MM.1S (cell line): Measurements from ENCODE around the gene TSPOAP1.

Experiments used
- DNase-seq: peaks from one replicate; pipeline ENCODE4 v3.0.0-alpha.2; 2015
- H2AFZ ChIP-seq: fragments of 300-600 bp; sonication (generic); 2 replicates; pipeline ENCODE4 v1.6.0; 2016; ENCODE audit warnings: antibody characterized with exemption, low read length
- H3F3A ChIP-seq: fragments of 300-600 bp; sonication (generic); 2 replicates; pipeline ENCODE4 v1.6.1; 2016; ENCODE audit warnings: mild to moderate bottlenecking, antibody characterized with exemption, low read length, moderate library complexity, mixed read lengths; ENCODE audit not compliant: insufficient read depth
- H3K27ac ChIP-seq: fragments of 300-600 bp; sonication (generic); 2 replicates; pipeline ENCODE4 v1.5.1; 2016; ENCODE audit warnings: mild to moderate bottlenecking, low read length
- H3K27me3 ChIP-seq: fragments of 300-600 bp; sonication (generic); replicated peaks from 2 replicates; pipeline ENCODE4 v1.6.0; 2016; ENCODE audit warnings: low read length; ENCODE audit not compliant: insufficient read depth
- H3K36me3 ChIP-seq: fragments of 300-600 bp; sonication (generic); replicated peaks from 2 replicates; pipeline ENCODE4 v1.6.1; 2016; ENCODE audit warnings: mild to moderate bottlenecking, low read length, mixed read lengths; ENCODE audit not compliant: insufficient read depth
- H3K4me1 ChIP-seq: fragments of 300-600 bp; sonication (generic); 2 replicates; pipeline ENCODE4 v1.6.1; 2016; ENCODE audit warnings: low read length, mixed read lengths
- H3K4me2 ChIP-seq: fragments of 300-600 bp; sonication (generic); 2 replicates; pipeline ENCODE4 v1.6.0; 2016; ENCODE audit warnings: low read depth, low read length
- H3K4me3 ChIP-seq: fragments of 300-600 bp; sonication (generic); 2 replicates; pipeline ENCODE4 v1.5.1; 2016; ENCODE audit warnings: low read length, mixed read lengths
- H3K79me2 ChIP-seq: fragments of 300-600 bp; sonication (generic); 2 replicates; pipeline ENCODE4 v1.6.1; 2016; ENCODE audit warnings: mixed run types, low read length, mixed read lengths
- H3K9ac ChIP-seq: fragments of 300-600 bp; sonication (generic); 2 replicates; pipeline ENCODE4 v1.6.1; 2016; ENCODE audit warnings: low read length, mixed read lengths
- H3K9me2 ChIP-seq: fragments of 300-600 bp; sonication (generic); replicated peaks from 2 replicates; pipeline ENCODE4 v1.6.1; 2016; ENCODE audit warnings: mild to moderate bottlenecking, low read length, mixed read lengths; ENCODE audit not compliant: insufficient read depth
- H3K9me3 ChIP-seq: fragments of 300-600 bp; sonication (generic); replicated peaks from 2 replicates; pipeline ENCODE4 v1.6.1; 2016; ENCODE audit warnings: mild to moderate bottlenecking, low read length, mixed read lengths; ENCODE audit not compliant: insufficient read depth
- H4K20me1 ChIP-seq: fragments of 300-600 bp; sonication (generic); 2 replicates; pipeline ENCODE4 v1.6.1; 2016; ENCODE audit warnings: mild to moderate bottlenecking, low read length, moderate library complexity, mixed read lengths; ENCODE audit not compliant: insufficient read depth
- EZH2 ChIP-seq: fragments of 300-600 bp; sonication (generic); optimal IDR thresholded peaks from 2 replicates; pipeline ENCODE3; 2017; ENCODE audit warnings: low read depth, mild to moderate bottlenecking, antibody characterized with exemption, low read length, mixed read lengths
- EZH2phosphoT487 ChIP-seq: fragments of 300-600 bp; sonication (generic); IDR thresholded peaks from 2 replicates; pipeline ENCODE4 v1.6.1; 2018; ENCODE audit warnings: antibody characterized with exemption, low read length
- TF ChIP-seq, protein P1 (sequence below): fragments of 300-600 bp; sonication (generic); IDR thresholded peaks from 2 replicates; pipeline ENCODE4 v1.5.1; 2016; ENCODE audit warnings: antibody characterized with exemption, low read length, mixed read lengths

The TSPOAP1 gene

DNA sequence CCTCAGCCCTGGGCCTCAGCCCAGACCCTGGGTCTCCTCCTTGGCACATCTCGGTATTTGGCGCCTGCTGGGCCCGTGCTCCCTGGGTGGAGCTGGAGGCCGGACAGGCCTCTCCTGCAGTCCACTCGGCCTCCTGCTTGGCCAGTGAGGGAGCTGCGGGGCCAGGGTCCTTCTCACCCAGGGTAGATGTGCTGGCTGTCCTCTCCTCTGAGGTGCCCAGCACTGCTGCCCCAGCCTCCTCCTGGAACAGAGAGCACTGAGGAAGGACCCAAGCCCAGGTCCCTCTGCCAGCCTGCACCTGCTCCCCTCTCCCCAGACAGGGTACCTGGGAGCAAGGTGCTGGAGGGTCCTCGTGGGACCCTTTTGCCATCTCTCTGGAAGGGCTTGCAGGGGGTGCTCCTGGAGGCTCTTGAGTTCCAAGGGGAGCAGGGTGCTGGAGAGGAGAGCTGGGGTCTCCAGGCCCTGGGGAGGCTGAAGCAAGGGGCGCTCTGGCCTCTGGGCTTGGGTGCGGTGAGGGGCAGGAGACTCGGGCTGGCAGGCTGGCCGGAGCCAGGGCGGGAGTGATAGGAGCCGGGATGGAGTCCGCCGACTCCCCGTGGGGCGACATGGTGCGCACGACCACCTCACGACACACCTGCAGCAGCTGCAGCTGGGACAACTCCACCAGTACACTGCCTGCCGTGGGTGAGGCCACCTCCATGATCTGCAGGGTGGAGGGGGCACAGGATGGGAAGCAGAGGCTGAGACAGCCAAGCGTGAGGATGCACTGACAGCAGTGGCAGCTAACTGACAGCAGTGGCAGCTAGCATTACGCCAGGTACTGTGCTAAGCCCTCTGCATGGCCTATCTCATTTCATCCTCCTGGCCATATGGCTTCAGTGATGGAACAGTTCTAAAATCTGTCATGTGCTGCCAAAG is 17.8 kb downstream of the TSPOAP1 start:
- H3K4me1 ChIP-seq = no peaks in the 10 kb centered on the region
- TF ChIP-seq, protein P1, sequence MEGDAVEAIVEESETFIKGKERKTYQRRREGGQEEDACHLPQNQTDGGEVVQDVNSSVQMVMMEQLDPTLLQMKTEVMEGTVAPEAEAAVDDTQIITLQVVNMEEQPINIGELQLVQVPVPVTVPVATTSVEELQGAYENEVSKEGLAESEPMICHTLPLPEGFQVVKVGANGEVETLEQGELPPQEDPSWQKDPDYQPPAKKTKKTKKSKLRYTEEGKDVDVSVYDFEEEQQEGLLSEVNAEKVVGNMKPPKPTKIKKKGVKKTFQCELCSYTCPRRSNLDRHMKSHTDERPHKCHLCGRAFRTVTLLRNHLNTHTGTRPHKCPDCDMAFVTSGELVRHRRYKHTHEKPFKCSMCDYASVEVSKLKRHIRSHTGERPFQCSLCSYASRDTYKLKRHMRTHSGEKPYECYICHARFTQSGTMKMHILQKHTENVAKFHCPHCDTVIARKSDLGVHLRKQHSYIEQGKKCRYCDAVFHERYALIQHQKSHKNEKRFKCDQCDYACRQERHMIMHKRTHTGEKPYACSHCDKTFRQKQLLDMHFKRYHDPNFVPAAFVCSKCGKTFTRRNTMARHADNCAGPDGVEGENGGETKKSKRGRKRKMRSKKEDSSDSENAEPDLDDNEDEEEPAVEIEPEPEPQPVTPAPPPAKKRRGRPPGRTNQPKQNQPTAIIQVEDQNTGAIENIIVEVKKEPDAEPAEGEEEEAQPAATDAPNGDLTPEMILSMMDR = no peak
- TF ChIP-seq EZH2phosphoT487 (no peak), EZH2 (no peak)
- no peaks in the 10 kb centered on the region for H3K9me2 ChIP-seq
- H2AFZ ChIP-seq = no peak overlapping the region
- H3K4me2 ChIP-seq = no peak overlapping the region
- no peaks in the 10 kb centered on the region for H3K9me3 ChIP-seq
- no peaks in the 10 kb centered on the region for H4K20me1 ChIP-seq
- H3K79me2 ChIP-seq = no peaks in the 10 kb centered on the region
- H3K27me3 ChIP-seq = no peaks in the 10 kb centered on the region
- H3K9ac ChIP-seq = no peak overlapping the region
- DNase-seq = no peak
- H3K27ac ChIP-seq = no peak overlapping the region
- no peaks in the 10 kb centered on the region for H3K36me3 ChIP-seq
- no peak overlapping the region for H3K4me3 ChIP-seq
- H3F3A ChIP-seq = no peaks in the 10 kb centered on the region

DNA sequence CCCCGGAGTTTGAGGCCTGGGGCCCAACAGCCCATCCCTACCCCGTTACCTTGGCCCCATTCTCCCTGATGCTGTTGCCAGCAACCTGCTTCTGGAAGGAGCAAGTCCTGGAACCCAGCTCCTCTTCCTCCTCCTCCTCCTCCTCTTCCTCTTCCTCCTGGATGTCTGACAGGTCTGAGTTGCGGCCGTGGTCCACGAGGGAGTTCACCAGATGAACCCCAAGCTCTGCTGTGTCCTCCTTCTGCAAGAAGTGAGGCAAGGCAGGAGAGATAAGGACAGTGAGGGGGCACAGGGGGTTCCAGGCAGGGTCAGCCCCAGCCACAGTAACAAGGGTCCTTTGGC is 18.7 kb downstream of the TSPOAP1 start:
- Histone ChIP-seq H3K27ac (no peak overlapping the region), H3K9me2 (no peaks in the 10 kb centered on the region), H3K4me2 (no peak overlapping the region), H3K9me3 (no peaks in the 10 kb centered on the region), H2AFZ (no peak overlapping the region), H3K9ac (no peak overlapping the region), H3K36me3 (no peaks in the 10 kb centered on the region), H4K20me1 (no peaks in the 10 kb centered on the region), H3F3A (no peaks in the 10 kb centered on the region), H3K4me3 (no peak overlapping the region), H3K4me1 (no peaks in the 10 kb centered on the region), H3K27me3 (no peaks in the 10 kb centered on the region), H3K79me2 (no peaks in the 10 kb centered on the region)
- DNase-seq = no peak
- TF ChIP-seq, protein P1 = no peak
- TF ChIP-seq EZH2 (no peak), EZH2phosphoT487 (no peak)

GRCh38 chr17:58308985-58309917 is 19.3 kb downstream of the TSPOAP1 start:
- H2AFZ ChIP-seq = no peak overlapping the region
- no peaks in the 10 kb centered on the region for H3K79me2 ChIP-seq
- no peak for TF ChIP-seq EZH2phosphoT487
- H3K4me1 ChIP-seq = no peaks in the 10 kb centered on the region; the same call in 1 of the 2 replicates
- H3K27ac ChIP-seq = no peak overlapping the region
- no peaks in the 10 kb centered on the region for H3K9me2 ChIP-seq
- no peak overlapping the region for H3K4me3 ChIP-seq
- H3F3A ChIP-seq = no peaks in the 10 kb centered on the region
- no peaks in the 10 kb centered on the region for H3K27me3 ChIP-seq
- no peaks in the 10 kb centered on the region for H3K36me3 ChIP-seq
- no peak overlapping the region for H3K9ac ChIP-seq
- no peaks in the 10 kb centered on the region for H4K20me1 ChIP-seq
- DNase-seq = no peak
- no peaks in the 10 kb centered on the region for H3K9me3 ChIP-seq
- H3K4me2 ChIP-seq = no peak overlapping the region
